Mammary epithelial cell (primary cell): ENCODE measurements around the gene FOXM1.

Experiments
- CTCF ChIP-seq, 2 donors: IDR thresholded peaks in 1 of 2; conservative IDR thresholded peaks in 1 of 2; 2 replicates each; pipeline ENCODE4 v1.5.1; 2011 to 2012; ENCODE audit warnings: inconsistent platforms in 2 of 2, low read length in 2 of 2, mild to moderate bottlenecking in 2 of 2, control low read depth in 1 of 2, low read depth in 1 of 2; ENCODE audit not compliant: insufficient read depth in 1 of 2; ENCODE audit errors: extremely low read depth in 1 of 2
- EZH2 ChIP-seq: IDR thresholded peaks from 2 replicates; pipeline ENCODE4 v1.6.1; 2012; ENCODE audit warnings: low read length, inconsistent platforms, borderline replicate concordance

- no peak for TF ChIP-seq CTCF (conservative IDR thresholded peaks at IDR 0.05 in 1 of 2, IDR thresholded peaks at IDR 0.05 in 1 of 2; ENCODE audit: extremely low read depth in 1 of 2, insufficient read depth in 1 of 2, low read depth in 1 of 2, low read length in 2 of 2)
- no peak for TF ChIP-seq EZH2
These were observed 35.2 kb upstream of the FOXM1 start for GRCh38 chr12:2912216-2912575.
